Liver (tissue), 3 donors: Measurements from ENCODE around the gene SLC22A31.

ENCODE experiments used
- HNF4G ChIP-seq: IDR thresholded peaks from 2 replicates; pipeline ENCODE4 v1.6.1; 2016; ENCODE audit warnings: antibody characterized with exemption
- TF ChIP-seq, protein P1 (sequence below): fragments of 150-350 bp; IDR thresholded peaks from 2 replicates; pipeline ENCODE4 v1.5.1; 2017; ENCODE audit warnings: improper control_type of control experiment, low read depth, low read length; ENCODE audit not compliant: missing input control
- donor health status: healthy.
- donor health status: healthy.

DNA sequence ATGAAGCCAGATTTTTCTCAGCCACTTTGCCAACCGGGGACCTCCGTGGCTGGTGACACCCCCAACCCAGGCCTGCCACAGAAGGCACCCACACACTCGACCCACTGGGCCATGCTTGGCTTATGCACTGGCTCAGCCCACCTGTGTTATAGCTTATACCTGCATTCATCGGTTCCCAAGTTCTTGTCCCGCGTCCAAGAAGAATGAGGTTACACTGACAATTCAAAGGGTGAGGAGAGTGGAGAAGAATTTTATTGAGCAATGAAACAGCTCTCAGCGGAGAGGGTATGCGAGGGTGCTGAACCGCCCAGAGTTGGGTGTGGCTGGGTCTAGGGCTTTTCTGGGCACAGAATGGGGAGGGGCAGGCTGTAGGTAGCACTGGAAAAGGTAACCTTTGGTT is 51.0 kb downstream of the SLC22A31 start:
- TF ChIP-seq, protein P1, sequence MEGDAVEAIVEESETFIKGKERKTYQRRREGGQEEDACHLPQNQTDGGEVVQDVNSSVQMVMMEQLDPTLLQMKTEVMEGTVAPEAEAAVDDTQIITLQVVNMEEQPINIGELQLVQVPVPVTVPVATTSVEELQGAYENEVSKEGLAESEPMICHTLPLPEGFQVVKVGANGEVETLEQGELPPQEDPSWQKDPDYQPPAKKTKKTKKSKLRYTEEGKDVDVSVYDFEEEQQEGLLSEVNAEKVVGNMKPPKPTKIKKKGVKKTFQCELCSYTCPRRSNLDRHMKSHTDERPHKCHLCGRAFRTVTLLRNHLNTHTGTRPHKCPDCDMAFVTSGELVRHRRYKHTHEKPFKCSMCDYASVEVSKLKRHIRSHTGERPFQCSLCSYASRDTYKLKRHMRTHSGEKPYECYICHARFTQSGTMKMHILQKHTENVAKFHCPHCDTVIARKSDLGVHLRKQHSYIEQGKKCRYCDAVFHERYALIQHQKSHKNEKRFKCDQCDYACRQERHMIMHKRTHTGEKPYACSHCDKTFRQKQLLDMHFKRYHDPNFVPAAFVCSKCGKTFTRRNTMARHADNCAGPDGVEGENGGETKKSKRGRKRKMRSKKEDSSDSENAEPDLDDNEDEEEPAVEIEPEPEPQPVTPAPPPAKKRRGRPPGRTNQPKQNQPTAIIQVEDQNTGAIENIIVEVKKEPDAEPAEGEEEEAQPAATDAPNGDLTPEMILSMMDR, result no peak
- TF ChIP-seq HNF4G, result no peak
